C4-2B (cell line): Measurements from ENCODE around the gene TIMM10.
"Not testable (repeated sequence)": the region's sequence is repeated elsewhere in the genome, so short reads cannot be mapped to it uniquely, and the experiment has no call there.

Experiments
- H3K27ac ChIP-seq: fragments of 450-650 bp; 2 replicates; pipeline ENCODE4 v1.5.1; 2017
- ZFX ChIP-seq: fragments of 450-650 bp; IDR thresholded peaks from 2 replicates; pipeline ENCODE4 v1.6.1; 2017
- TF ChIP-seq, protein P1 (sequence below): fragments of 450-650 bp; conservative IDR thresholded peaks from 2 replicates; pipeline ENCODE4 v1.5.1; 2017; ENCODE audit warnings: mild to moderate bottlenecking

The TIMM10 gene

DNA sequence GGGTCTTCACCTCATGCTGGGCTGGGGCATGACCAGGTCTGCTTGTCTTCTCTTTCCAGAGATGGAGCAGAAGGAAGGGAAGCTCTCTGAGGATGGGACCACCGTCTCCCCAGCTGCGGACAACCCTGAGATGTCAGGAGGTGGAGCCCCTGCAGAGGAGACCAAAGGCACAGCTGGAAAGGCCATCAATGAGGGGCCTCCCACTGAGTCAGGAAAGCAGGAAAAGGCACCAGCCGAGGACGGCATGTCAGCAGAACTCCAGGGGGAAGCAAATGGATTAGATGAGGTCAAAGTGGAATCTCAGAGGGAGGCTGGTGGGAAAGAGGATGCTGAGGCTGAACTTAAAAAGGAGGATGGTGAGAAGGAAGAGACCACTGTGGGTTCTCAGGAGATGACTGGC lies 12.0 kb upstream of the TIMM10 start:
- H3K27ac ChIP-seq, result no peak overlapping the region
- TF ChIP-seq, protein P1, sequence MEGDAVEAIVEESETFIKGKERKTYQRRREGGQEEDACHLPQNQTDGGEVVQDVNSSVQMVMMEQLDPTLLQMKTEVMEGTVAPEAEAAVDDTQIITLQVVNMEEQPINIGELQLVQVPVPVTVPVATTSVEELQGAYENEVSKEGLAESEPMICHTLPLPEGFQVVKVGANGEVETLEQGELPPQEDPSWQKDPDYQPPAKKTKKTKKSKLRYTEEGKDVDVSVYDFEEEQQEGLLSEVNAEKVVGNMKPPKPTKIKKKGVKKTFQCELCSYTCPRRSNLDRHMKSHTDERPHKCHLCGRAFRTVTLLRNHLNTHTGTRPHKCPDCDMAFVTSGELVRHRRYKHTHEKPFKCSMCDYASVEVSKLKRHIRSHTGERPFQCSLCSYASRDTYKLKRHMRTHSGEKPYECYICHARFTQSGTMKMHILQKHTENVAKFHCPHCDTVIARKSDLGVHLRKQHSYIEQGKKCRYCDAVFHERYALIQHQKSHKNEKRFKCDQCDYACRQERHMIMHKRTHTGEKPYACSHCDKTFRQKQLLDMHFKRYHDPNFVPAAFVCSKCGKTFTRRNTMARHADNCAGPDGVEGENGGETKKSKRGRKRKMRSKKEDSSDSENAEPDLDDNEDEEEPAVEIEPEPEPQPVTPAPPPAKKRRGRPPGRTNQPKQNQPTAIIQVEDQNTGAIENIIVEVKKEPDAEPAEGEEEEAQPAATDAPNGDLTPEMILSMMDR, result no peak
- TF ChIP-seq ZFX, result no peak

DNA sequence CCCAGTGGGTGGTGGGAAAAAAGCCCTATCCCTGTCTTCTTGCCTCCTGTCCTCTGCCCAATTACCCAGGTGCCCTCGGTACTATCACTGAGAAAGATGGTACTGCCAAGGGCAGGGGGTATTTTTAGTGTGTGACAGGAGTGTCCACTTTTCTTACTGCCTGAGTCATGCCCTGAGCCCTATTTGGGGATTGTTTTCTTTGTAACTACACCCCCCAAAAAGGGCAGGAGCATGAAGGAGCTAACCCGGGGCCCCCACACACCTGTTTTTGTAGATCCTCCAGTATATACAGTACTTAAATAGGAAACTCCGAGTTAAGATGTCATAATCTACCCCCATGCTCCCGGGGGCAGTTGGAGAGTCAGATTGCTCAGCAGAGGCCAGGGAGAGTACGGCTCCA lies 10.6 kb upstream of the TIMM10 start:
- TF ChIP-seq, protein P1, result no peak
- no peak for TF ChIP-seq ZFX
- H3K27ac ChIP-seq, result no peak overlapping the region

DNA sequence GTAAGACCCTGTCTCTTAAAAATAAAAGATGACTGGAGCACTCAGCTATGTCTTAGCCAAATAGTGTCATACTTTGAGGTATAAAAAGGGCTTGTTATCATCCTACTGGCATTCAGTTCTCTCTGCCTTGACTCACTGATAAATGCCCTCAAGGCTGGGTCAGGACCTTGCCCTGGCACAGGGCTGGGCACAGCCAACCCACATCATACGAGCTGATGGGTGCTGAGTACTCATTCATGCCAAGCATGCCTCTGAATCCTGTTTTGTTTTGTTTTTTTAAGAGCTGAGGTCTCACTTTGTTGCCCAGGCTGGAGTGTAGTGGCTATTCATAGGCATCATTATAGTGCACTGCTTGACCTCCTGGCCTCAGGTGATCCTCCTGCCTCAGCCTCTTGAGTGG lies 8.8 kb upstream of the TIMM10 start:
- H3K27ac ChIP-seq, result no peak overlapping the region
- TF ChIP-seq ZFX, result no peak
- TF ChIP-seq, protein P1, result no peak

DNA sequence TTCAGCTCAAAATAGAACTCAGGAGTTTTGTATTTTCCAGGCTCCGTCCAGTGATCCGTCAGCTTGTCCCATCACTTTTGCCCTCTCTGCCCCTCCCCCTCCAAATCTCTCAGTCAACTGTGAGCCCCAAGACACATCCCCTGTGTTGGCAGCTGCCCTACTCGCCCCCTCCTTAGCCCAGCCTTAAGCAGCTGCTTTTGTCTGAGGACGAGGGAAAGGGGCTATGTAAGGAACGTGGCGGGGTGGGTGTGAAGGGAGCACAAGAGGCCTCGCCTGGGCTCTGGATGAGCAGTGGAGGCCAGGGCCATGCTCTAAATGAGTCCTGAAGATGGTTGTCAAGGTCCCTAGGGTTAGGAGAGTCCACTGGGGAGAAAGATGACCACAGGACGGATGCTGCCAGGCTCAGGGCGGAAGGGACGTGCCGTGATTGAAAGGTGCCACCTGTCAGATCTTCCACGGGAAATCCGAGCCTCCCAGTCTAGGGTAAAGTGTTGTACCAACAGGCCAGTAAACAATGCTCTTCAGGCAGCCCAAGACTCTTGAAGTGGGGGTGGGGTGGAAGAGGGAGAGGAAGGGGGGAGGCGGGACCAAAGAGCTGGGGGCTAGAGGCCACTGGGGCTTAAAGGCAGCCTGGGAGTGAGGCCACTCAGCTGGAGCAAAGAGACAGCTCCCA lies 6.5 kb upstream of the TIMM10 start, which contains the start of gene SMTNL1:
Gene SMTNL1, plus strand, starts transcription at position 649 of the 673 bp plus-strand sequence. CDS start 5,048 bp downstream, outside the sequence.
- TF ChIP-seq ZFX, result no peak
- TF ChIP-seq, protein P1, result no peak

DNA sequence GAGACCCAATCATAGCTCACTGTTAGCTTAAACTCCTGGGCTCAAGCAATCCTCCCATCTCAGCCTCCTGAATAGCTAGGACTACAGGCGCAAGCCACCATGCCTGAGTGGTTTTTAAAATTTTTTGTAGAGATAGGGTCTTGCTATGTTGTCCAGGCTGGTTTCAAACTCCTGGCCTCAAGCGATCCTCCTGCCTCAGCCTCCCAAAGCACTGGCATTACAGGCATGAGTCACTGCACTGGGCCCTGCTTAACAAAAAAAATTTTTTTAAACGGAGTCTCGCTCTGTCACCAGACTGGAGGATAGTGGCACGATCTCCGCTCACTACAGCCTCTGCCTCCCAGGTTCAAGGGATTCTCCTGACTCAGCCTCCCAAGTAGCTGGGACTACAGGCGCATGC lies 3.9 kb upstream of the TIMM10 start:
- H3K27ac ChIP-seq, result not testable (repeated sequence)

More for the DNA sequence above, 6.5 kb upstream of the TIMM10 start, which contains the start of gene SMTNL1:
- H3K27ac ChIP-seq, result no peak within 1 kb of the TSS

DNA sequence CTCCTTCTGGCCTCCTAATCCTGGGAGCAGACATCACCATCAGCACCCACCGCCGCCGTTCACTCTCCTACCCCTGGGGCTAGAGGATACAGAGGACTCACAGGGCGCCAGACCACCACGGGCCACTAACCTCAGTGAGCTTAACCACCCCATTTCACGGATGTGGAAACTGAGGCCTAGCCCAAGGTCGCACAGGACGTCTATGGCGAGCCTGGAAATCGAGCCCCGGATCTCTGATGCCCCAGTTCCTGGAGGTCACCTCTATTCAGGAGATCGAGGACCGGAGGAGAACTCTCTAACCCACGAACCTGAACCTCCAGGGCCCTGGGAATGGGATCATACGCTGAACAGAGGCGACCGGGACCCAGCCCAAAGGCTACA lies 349 bp downstream of the TIMM10 start:
- peak; percentile 80; the same call in 1 of the 2 replicates for TF ChIP-seq ZFX
- TF ChIP-seq, protein P1, result no peak
- H3K27ac ChIP-seq, result peak overlapping the region; percentile 88

DNA sequence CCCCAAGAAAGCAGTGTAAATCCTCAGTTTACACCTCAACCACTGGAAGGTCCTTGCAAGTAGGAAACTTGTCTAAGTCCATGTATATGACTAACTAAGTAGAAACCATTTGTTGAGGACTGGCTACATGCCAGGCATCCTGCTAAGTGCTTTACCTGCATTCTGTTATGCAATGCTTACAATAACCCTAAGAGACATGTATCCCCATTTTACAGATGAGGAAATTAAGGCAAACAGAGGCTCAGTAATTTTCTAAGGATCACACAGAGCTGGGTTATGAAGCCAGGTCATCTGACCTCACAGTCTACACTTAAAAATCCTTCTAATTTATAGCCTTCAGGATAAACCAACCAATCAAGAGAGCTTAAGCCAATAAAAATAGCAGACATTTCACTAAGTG lies 1.5 kb downstream of the TIMM10 start:
- TF ChIP-seq, protein P1, result no peak
- no peak for TF ChIP-seq ZFX
- no peak overlapping the region for H3K27ac ChIP-seq

DNA sequence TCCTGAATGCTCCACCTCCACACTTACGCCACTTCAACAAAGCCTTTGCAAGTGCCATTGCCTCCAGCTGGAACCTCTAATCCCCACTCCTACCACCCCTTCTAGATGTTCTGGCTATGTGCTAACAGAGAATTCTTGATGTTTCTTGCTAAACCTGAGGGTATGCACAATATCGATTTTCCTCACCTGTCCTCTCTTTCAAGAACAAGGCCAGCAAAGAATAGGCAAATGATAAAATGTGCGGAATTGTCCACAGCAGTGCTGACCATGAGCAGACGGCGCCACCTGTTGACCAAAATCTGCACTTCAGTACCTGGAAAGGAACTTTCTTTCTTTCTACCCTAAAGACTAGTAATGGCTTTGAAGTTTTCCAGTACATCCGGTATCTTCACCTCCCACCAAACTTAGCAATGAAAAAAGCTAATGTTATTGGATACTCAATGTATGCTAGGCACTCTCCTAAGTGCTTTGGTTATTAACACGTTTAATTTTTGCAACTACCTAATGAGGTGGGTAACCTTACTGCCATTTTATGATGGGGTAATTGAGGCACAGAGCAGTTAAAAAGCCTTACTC lies 3.4 kb downstream of the TIMM10 start:
- H3K27ac ChIP-seq, result no peak overlapping the region
- TF ChIP-seq ZFX, result no peak
- TF ChIP-seq, protein P1, result peak; percentile 94
